Left ventricle myocardium superior (tissue), 1 donor: Measurements from ENCODE around the gene TBXA2R. TPM values are rescaled to one million over a fixed set of nuclear protein-coding genes. Genes with fewer than 3 reads are reported as not detected.

ENCODE experiments used
- ATAC-seq: fragments of 200-7000 bp; cut with Tn5 transposase; one replicate; pipeline ENCODE4 v1.9.1; 2020; ENCODE audit warnings: mild to moderate bottlenecking, moderate library complexity
- DNase-seq: peaks from one replicate; pipeline ENCODE4 v3.0.0-alpha.2; 2020
- intact Hi-C: fragments of 100-400 bp; cut with micrococcal nuclease; formaldehyde crosslinking; loops from one replicate; pipeline ENCODE4 v1.11.0; 2022
- total RNA-seq: library from RNA; stranded (reverse); fragmentation: NEBNext Ultra II Directional; extraction: Animal tissue kit (Norgen Biotek cat#: 25700); gene quantifications from one replicate; pipeline ENCODE4 v1.2.1, GENCODE V29; 2021
- donor health status: DM: no; HTN: yes; CAD: no; lungs with severe emphysema.

The TBXA2R gene
- total RNA-seq, 1 donor from 2014 or later: 2.0 TPM

- DNase-seq (no peak), ATAC-seq (no peak)
- intact Hi-C loops: no loop called here
These were observed 15.5 kb upstream of the TBXA2R start for GRCh38 chr19:3622224-3622623.

- no peak for ATAC-seq
- DNase-seq: no peak
- intact Hi-C loops: no loop called here
These were observed 15.0 kb upstream of the TBXA2R start for GRCh38 chr19:3621689-3622088.

DNA sequence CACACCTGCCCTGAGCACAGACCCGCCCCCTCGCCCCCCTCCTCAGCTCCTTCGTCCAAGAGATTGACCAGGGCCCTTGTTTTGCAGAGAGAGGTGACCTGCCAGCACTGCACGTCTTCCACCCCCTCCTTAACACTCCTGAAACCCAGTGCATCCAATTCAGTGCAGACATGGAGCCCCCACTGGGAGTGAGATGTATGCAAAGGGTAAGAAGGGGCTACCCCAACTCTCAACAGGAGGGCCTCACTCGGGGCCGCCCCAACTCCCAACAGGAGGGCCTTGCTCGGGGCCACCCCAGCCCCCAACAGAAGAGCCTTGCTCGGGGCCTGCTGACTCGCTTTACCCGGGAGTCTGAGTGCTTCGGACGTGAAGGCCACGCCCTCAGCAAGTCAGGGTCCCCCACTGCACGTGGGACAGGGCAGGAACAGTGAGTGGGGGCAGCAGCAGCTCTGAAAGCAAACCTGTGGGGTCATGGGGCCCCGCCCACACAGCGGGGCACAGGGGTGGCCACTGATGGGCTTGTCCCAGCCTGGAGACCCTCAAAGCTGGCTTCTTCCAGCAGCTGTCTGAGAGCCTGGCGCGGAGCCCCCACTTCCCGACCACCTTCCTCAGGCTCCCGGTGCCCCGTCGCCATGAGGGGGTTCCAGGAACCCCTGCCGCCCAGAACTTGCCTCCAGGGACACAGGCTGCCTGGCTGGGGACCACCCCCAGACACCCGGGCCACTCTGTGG lies 14.3 kb upstream of the TBXA2R start:
- intact Hi-C loops: no loop called here
- ATAC-seq: no peak
- no peak for DNase-seq

DNA sequence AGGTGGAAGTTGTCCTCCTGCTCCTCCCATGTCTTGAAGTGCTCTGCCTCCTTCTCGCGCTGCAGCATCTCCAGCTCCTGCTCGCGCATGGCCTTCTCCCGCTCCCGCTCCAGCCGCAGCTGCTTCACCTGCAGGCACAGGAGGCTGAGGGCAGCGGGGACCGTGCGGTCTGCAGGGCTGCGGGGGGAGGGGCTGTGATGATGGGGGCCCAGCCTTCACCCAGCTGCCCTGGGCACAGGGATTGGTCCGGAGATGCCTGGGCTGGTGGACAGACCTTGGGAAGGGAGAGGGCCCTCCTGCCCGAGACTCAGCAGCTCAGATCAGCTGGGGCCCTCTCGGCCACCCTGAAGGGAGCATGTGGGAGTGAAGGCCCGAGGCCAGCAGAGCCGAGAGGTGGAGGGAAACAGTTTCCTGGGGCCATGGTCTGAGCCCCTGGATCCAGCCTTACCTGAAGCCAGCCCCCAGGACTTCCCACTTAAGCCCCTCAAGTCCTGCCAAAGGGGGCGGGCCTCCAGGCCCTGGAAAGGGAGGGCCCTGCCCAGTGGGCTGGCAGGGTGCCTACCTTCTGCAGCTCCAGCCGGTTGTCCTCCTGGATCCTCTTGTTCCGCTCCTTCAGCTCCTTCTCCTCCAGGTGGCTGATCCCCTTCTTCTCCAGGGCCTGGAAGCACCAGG lies 13.6 kb upstream of the TBXA2R start:
- DNase-seq: no peak
- ATAC-seq: no peak
- intact Hi-C loops: no loop called here

DNA sequence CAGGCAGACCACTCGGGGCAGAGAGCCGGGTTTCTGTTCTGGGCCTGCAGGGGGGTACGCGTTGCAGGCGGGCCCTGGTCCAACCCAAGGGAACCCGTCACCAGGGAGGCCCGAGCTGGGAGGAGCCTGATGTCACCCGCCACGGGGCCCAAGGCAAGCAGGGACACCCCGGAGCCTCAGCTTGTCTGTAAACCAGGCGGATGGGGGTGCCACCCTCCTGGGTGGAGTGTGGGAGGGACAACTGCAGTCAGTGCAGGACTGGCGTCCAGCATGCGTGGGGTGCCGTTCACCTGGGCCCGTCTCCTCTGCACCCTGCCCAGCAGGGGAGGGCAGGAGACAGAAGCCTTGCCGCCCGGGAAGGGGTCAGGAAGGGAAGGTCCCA lies 12.9 kb upstream of the TBXA2R start:
- intact Hi-C loops: no loop called here
- DNase-seq (no peak), ATAC-seq (no peak)

GRCh38 chr19:3618811-3619630 lies 12.3 kb upstream of the TBXA2R start:
- intact Hi-C loops: no loop called here
- DNase-seq: no peak
- ATAC-seq: no peak

- DNase-seq: peak; percentile 84
- peak; percentile 84 for ATAC-seq
- intact Hi-C loops: no loop called here
These were observed 11.6 kb upstream of the TBXA2R start for GRCh38 chr19:3618144-3618810.

- intact Hi-C loops: no loop called here
- ATAC-seq (peak; percentile 34), DNase-seq (no peak)
These were observed 10.8 kb upstream of the TBXA2R start for GRCh38 chr19:3617463-3617862.

- DNase-seq: no peak
- intact Hi-C loops: no loop called here
- no peak for ATAC-seq
These were observed 9.0 kb upstream of the TBXA2R start for GRCh38 chr19:3615524-3616135.

DNA sequence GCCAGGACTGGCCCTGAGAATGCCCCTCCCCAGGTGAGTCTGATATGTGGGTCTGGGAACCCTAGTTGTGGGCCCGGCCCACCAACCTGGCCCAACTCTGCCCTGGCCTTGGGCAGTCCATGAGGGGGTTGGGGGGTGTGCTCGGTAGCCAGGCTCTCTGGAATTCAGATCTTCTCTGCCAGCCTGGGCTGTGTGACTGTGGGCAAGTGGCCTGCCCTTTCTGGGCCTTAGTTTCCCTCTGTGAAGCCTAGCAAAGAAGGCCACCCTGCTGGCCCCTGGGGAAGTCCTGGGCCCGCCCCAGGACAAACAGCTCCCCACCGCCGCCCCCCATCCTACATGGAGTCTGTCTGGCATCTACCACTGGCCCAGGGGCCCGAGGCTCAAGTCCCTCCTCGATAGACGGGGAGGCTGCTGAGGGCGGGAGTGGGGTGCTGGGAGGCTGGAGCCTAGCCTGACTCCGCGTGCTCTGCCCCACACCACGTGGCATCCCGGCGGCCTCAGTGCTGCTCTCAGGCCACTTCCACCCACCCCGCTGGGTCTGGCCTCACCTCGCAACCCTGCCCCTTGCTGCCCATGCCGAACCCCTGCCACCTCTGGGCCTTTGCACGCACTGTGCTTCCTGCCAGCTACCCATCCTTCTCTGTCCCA lies 8.3 kb upstream of the TBXA2R start:
- intact Hi-C loops: no loop called here

DNA sequence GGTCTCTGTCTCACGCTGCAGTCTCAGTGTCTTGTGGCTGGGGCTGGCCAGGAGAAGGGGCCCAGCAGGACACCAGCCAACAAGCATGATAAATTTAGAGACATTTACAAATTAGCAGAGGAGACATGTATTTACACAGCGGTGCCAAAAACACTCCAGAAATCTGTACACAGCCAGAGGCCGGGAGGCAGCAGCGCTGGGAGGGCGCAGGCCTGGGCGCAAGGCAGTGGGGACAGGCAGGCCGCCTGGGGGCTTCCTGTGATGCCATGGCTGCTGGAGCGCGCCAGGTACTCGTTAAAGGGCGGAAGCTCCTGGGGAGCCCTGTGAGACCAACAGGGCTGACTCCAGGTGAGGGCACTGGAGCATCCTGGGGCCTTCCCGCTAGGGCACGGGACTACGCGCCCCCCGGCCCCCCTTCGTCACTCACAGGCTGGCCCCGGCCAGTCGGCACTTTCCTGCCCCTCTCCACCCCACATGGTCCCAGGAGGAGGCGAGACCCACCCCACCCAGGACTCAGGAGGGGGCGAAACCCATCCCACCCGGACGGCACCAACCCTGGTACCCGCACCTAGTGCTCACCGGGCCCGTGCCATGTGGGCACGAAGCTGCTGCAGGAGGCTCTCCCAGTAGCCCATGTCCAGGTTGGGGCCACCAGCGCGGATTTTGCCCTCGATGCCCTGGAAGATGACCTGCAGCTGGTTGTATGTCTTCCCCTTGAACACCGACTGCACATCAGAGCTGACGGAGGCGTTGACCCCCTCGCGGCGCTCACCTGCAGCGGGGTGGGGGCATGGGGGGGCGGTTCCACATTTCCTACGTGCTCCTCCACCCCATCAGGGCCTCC lies 7.4 kb upstream of the TBXA2R start:
- intact Hi-C loops: no loop called here
- ATAC-seq (no peak), DNase-seq (no peak)

More for the DNA sequence above, 8.3 kb upstream of the TBXA2R start:
- no peak for DNase-seq
- no peak for ATAC-seq

- intact Hi-C loops: no loop called here
- ATAC-seq (no peak), DNase-seq (no peak)
These were observed 6.4 kb upstream of the TBXA2R start for GRCh38 chr19:3612901-3613741.

GRCh38 chr19:3612330-3612729 lies 5.7 kb upstream of the TBXA2R start:
- intact Hi-C loops: no loop called here
- DNase-seq: no peak
- ATAC-seq: no peak

DNA sequence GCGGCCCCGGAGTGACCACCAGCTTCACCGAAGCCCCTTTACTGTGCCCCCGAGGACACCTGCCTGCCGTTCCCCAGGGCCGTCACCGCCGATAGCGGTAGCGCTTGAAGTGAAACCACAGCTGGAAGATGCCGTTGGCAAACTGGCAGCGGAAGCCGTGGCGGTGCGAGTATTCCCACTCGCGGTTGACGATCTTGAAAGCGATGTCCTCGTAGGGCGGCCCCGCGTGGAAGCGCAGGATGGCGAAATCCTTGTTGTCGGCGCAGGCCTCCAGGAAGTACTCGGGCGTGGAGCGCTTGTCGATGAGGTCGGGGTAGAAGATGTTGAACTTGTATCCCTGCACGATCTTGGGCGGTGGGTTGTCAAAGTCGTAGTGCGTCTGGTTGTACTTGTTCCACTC lies 5.2 kb upstream of the TBXA2R start:
- intact Hi-C loops: no loop called here
- ATAC-seq: no peak

GRCh38 chr19:3610745-3611717 lies 4.4 kb upstream of the TBXA2R start:
- no peak for ATAC-seq
- intact Hi-C loops: no loop called here
- no peak for DNase-seq

More for the DNA sequence above, 5.2 kb upstream of the TBXA2R start:
- no peak for DNase-seq
